ENCODE measurements around the gene CHTOP.
"Not testable (repeated sequence)": the region's sequence is repeated elsewhere in the genome, so short reads cannot be mapped to it uniquely, and the experiment has no call there.

- TF ChIP-seq POLR2A, POLR2AphosphoS5 (IDR thresholded peaks at IDR 0.05; ENCODE audit: low read depth, low read length): not testable (repeated sequence)
These were observed 37.9 kb downstream of the CHTOP start for GRCh38 chr1:153671628-153672353.

All from GM12891 (cell line).